HUES64 (cell line): ENCODE data around the gene THSD4.

ENCODE experiments used
- H3K27ac ChIP-seq: 2 replicates; pipeline ENCODE4 v1.7.0; 2013; ENCODE audit warnings: low read depth, low read length, inconsistent platforms
- H3K27me3 ChIP-seq: 2 replicates; pipeline ENCODE4 v1.6.1; 2013; ENCODE audit warnings: mild to moderate bottlenecking, low read length; ENCODE audit not compliant: insufficient read depth
- H3K36me3 ChIP-seq: 2 replicates; pipeline ENCODE4 v1.6.1; 2013; ENCODE audit warnings: mild to moderate bottlenecking, low read length; ENCODE audit not compliant: insufficient read depth
- H3K4me1 ChIP-seq: 2 replicates; pipeline ENCODE4 v1.6.1; 2013; ENCODE audit warnings: mild to moderate bottlenecking, low read length, moderate library complexity; ENCODE audit not compliant: insufficient read depth
- H3K4me3 ChIP-seq: 2 replicates; pipeline ENCODE4 v1.5.1; 2013; ENCODE audit warnings: mild to moderate bottlenecking, low read length, moderate library complexity
- H3K9ac ChIP-seq: 2 replicates; pipeline ENCODE4 v1.6.1; 2013; ENCODE audit warnings: mild to moderate bottlenecking, low read depth, low read length
- H3K9me3 ChIP-seq: 2 replicates; pipeline ENCODE4 v1.6.1; 2013; ENCODE audit warnings: low read depth, low read length; ENCODE audit not compliant: insufficient read depth
- WGBS: fragments of 150-250, 120-280 bp; methylation state at CpG from one replicate; pipeline ENCODE4 v1.1.7; 2013; ENCODE audit warnings: missing lambda C conversion rate; 5-methylcytosine and 5-hydroxymethylcytosine counted together

Gene THSD4

DNA sequence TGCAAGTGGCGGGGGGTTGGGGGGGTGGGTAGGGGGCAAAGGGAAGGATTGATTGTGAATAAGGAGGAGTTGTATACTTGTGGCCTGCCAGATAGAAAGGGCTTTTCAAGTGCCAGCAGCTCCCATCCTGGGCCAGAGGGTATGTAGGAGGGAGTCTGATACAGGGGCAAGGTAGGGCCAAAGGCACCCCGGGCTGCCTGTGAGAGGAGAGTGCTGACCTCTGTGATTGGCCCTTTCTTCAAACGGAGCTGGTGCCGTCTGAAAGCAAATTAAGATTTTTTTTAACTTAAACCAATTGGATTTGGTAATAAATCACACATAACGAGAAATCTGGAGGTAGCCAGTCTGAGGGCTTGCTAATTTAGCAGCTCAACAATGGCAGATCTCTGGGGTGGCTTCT is 229.9 kb downstream of the THSD4 start:
- Histone ChIP-seq H3K4me3 (no peak overlapping the region), H3K9me3 (no peaks in the 10 kb centered on the region), H3K27me3 (no peaks in the 10 kb centered on the region), H3K9ac (no peak overlapping the region), H3K36me3 (no peaks in the 10 kb centered on the region), H3K27ac (no peak overlapping the region), H3K4me1 (peaks cover 14% of the 10 kb centered on the region; the same call in 1 of the 2 replicates)
- 63% methylated on average over 5 of the region's 5 CpGs for WGBS

DNA sequence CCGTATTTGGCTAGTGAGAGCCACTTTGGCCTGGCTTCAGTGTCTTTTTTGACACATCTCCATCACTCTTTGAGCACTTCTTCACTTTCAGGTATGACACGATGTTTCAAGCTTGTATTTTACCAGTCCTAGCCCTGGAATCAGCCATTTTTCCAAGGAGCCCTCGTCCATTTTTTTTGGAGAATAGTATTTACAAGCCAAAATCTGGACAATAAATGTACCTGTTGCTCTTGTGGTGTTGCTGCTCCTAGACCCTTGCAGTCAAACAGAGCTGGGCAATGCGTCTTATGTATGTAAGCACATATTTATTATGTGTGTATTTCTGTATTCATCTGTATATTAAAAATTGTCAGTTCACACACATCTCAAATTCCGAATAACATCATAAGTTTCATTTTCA is 231.2 kb downstream of the THSD4 start:
- Histone ChIP-seq H3K4me1 (peaks cover 16% of the 10 kb centered on the region; the same call in 1 of the 2 replicates), H3K27me3 (no peaks in the 10 kb centered on the region), H3K4me3 (no peak overlapping the region), H3K9ac (no peak overlapping the region), H3K36me3 (no peaks in the 10 kb centered on the region), H3K9me3 (no peaks in the 10 kb centered on the region), H3K27ac (no peak overlapping the region)
- 97% methylated on average over 4 of the region's 5 CpGs for WGBS

DNA sequence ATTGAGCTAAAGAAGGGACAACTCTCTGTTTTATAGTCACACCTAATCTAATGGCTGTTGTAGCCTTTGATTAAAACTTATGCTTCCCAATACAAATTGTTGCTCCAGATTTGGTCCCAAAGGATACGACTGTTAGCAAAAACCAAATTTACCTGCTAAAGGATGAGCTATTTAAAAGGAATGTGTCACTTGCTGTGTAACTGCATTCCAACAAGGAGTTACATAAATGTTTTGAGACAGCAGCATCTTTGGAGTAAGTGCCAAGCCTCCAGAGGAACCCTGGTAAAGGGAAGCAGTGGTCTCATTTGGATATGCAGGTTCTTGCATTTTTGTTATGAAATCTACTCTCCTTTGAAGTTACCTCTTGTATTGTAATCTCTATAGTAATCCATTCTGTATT is 233.3 kb downstream of the THSD4 start:
- H3K27me3 ChIP-seq = no peaks in the 10 kb centered on the region
- no peak overlapping the region for H3K27ac ChIP-seq
- no peaks in the 10 kb centered on the region for H3K36me3 ChIP-seq
- H3K4me3 ChIP-seq = no peak overlapping the region
- peaks cover 16% of the 10 kb centered on the region; the same call in 1 of the 2 replicates for H3K4me1 ChIP-seq
- H3K9me3 ChIP-seq = no peaks in the 10 kb centered on the region
- 92% methylated on average over 1 of the region's 1 CpG for WGBS
- no peak overlapping the region for H3K9ac ChIP-seq

DNA sequence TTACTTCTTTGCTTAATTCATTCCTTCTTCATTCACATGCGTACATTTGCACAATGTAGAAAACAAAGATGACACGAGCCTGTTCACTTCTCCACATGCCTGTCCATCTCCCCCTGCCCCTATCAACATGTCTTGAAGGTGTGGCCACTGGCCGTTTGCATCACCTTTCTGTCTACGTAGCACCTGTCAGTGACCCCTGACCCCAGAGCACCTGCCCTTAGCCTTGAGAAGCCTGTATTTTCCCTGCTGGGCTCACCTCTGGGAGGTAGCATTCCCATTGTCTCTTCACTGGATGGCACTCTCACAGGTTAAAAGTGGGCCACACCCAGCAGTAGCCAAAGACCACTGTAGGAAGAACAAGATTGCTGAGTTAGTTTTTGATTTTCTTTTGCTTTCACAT is 234.1 kb downstream of the THSD4 start:
- Histone ChIP-seq H3K9me3 (no peaks in the 10 kb centered on the region), H3K36me3 (no peaks in the 10 kb centered on the region), H3K4me1 (peaks cover 16% of the 10 kb centered on the region; the same call in 1 of the 2 replicates), H3K27ac (no peak overlapping the region), H3K4me3 (no peak overlapping the region), H3K9ac (no peak overlapping the region), H3K27me3 (no peaks in the 10 kb centered on the region)
- 89% methylated on average over 4 of the region's 4 CpGs for WGBS

DNA sequence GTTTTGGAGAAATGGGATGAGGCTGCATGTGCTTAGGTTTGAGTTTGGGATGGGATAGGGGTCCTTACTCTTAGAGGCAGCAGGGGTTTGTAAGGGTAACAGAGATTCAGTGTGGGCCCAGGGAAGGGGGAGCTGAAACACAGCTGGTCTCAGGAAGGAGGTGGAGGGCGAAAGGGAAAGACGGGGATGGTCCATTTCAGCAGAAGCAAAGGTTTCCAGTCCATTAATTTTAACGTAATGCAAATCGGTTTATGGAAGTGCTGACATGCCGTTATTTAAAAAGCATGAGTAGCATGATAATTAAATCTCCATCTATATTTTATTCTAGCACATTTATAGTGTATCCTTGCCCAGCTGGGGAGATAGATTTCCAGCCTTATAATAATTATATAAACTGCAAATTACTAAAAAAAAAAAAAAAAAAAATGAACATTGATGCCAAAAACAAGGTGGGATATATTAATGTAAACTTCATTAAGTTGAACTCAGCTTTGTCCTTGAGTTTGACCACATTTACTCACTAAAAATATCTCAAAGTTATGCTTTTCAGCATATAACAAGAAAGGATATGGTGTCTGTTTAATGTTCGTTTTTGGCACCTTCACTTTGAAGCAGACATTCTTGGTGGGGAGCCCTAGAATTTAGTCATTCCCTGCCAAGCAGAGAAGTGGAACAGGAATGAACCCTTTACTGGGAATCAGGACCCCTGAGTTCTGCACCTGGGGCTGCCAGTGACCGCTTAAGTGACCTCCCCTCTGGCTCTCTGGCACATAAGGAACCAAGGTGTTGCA is 234.7 kb downstream of the THSD4 start:
- no peak overlapping the region for H3K27ac ChIP-seq
- no peaks in the 10 kb centered on the region for H3K36me3 ChIP-seq
- 93% methylated on average over 6 of the region's 7 CpGs for WGBS
- peaks cover 16% of the 10 kb centered on the region; the same call in 1 of the 2 replicates for H3K4me1 ChIP-seq
- H3K27me3 ChIP-seq = no peaks in the 10 kb centered on the region
- H3K9me3 ChIP-seq = no peaks in the 10 kb centered on the region
- no peak overlapping the region for H3K9ac ChIP-seq
- no peak overlapping the region for H3K4me3 ChIP-seq

DNA sequence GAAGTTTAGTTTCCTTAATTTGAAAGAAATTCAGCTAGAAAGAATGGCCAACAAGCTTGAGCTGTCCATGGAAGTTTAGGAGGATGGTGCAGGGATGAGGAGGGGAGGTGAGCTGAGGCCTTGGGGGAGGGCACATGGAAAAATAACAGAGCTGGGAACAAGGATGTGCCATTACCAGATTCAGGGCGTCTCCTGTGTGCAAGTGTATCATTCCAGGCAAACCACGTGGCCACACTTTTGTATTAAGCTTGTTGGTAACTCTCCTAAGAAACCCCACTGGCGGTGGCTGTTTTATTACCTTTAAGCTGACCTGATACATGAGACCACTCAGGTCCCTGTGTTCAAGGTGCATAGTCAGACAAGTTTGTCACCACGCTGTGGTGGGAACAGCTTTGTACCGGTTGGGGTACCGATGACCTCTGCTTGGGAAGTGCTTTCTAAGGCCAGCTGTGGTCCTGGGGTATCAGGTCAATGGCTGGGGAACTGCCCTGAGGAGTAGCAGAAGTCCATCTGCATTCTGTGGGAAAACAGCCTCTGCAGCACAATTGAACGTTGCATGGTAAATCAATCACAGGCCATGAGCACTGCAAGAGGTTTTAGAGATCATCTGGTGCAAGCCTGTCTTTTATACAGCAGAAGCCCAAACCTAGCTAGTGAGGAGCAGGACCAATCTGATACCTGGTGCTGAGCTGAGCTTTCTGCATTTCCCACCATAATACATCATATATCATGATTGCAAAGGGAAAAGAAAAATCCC is 235.5 kb downstream of the THSD4 start:
- H3K4me1 ChIP-seq = peaks cover 10% of the 10 kb centered on the region; the same call in 1 of the 2 replicates
- H3K36me3 ChIP-seq = no peaks in the 10 kb centered on the region
- no peak overlapping the region for H3K27ac ChIP-seq
- H3K9ac ChIP-seq = no peak overlapping the region
- H3K9me3 ChIP-seq = no peaks in the 10 kb centered on the region
- 93% methylated on average over 7 of the region's 7 CpGs for WGBS
- H3K4me3 ChIP-seq = no peak overlapping the region
- no peaks in the 10 kb centered on the region for H3K27me3 ChIP-seq

DNA sequence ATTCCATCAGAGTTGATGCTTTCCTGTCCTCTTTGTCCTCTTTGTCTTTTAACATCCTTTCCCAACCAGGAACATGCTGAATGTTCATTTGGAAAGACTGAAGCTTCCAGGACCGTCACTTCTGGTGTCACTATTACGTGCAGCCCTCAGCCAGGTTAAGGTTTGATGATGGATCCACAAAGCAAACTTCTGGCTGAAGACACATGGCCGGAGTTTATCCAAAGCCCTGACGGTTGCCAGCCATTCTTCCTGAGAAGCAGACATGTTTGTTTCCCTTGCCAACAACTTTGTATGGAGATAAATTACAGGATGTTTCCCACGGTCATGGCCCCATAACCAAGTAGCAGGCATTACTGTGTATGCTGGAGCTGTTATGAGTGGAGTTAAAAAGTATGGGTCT is 236.9 kb downstream of the THSD4 start:
- H3K36me3 ChIP-seq = no peaks in the 10 kb centered on the region
- 95% methylated on average over 5 of the region's 5 CpGs for WGBS
- no peak overlapping the region for H3K4me3 ChIP-seq
- H3K9me3 ChIP-seq = no peaks in the 10 kb centered on the region
- no peaks in the 10 kb centered on the region for H3K27me3 ChIP-seq
- H3K4me1 ChIP-seq = peaks cover 10% of the 10 kb centered on the region; the same call in 1 of the 2 replicates
- H3K27ac ChIP-seq = no peak overlapping the region
- no peak overlapping the region for H3K9ac ChIP-seq

DNA sequence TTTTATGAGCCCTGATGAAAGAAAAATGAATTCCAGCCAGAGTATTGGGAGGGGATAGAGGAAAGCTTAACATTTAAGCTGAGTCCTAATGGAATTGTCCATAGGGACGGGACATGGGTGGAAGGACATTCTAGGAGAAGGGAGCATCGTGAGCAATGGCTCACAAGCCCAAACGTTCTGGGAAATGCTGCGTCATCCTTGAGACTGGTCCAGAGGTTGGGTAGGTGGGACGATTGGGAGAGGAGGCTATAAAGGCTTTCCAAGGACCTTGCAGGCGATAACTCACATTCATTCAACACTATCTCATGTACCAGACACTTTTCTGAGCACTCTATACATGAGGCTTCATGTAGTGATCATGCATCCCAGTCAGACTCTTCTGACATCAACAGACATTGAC is 237.5 kb downstream of the THSD4 start:
- Histone ChIP-seq H3K4me3 (no peak overlapping the region), H3K4me1 (peaks cover 10% of the 10 kb centered on the region; the same call in 1 of the 2 replicates), H3K9ac (no peak overlapping the region), H3K36me3 (no peaks in the 10 kb centered on the region), H3K27me3 (no peaks in the 10 kb centered on the region), H3K27ac (no peak overlapping the region), H3K9me3 (no peaks in the 10 kb centered on the region)
- WGBS = 95% methylated on average over 5 of the region's 6 CpGs

DNA sequence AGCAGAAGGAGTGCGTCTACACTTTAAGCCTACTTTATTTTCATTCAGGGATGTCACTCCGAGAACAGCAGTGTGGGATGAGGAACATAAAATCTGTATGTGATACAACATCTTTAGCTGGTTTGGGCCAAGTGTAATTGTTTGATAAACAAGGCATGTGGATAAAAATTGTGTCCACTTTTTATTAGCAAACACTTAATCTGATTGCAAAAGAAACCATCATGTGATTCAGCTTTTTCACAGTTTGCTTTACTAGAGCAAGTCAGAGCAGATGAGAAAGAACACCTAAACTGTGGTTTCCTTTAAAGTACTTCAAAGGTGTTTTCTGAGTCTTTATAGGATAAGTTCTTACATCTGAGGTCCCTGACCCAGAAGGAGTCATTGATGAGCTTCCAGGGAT is 237.9 kb downstream of the THSD4 start:
- H3K27me3 ChIP-seq = no peaks in the 10 kb centered on the region
- no peaks in the 10 kb centered on the region for H3K9me3 ChIP-seq
- H3K4me3 ChIP-seq = no peak overlapping the region
- no peak overlapping the region for H3K9ac ChIP-seq
- H3K36me3 ChIP-seq = no peaks in the 10 kb centered on the region
- H3K4me1 ChIP-seq = peaks cover 9% of the 10 kb centered on the region; the same call in 1 of the 2 replicates
- H3K27ac ChIP-seq = no peak overlapping the region
- 97% methylated on average over 2 of the region's 2 CpGs for WGBS

DNA sequence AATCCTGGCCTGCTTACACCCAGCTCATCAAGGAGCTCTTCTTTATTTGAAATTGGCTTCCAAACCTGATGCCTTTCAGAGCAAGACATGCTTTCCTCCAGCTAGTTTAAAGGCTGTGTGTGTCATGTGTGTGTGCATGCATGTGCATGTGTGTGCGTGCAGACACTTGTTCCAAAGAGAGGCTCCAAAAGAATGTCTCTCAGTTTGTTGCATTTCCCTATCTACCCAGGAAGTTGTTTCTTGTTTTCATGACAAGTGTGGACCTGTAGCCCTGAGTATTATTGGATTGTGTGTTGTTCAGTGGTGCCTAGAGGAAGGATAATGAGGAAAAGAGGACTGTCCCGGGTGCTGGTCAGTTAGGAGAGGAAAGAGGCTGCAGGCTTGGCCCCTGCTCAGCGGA is 240.0 kb downstream of the THSD4 start:
- no peak overlapping the region for H3K9ac ChIP-seq
- no peaks in the 10 kb centered on the region for H3K27me3 ChIP-seq
- H3K27ac ChIP-seq = no peak overlapping the region
- no peak overlapping the region for H3K4me3 ChIP-seq
- H3K36me3 ChIP-seq = no peaks in the 10 kb centered on the region
- 0 out of 2 replicates have a peak, but pooled peaks cover 2% of the 10 kb centered on the region for H3K4me1 ChIP-seq
- no peaks in the 10 kb centered on the region for H3K9me3 ChIP-seq
- WGBS = 91% methylated on average over 3 of the region's 3 CpGs

DNA sequence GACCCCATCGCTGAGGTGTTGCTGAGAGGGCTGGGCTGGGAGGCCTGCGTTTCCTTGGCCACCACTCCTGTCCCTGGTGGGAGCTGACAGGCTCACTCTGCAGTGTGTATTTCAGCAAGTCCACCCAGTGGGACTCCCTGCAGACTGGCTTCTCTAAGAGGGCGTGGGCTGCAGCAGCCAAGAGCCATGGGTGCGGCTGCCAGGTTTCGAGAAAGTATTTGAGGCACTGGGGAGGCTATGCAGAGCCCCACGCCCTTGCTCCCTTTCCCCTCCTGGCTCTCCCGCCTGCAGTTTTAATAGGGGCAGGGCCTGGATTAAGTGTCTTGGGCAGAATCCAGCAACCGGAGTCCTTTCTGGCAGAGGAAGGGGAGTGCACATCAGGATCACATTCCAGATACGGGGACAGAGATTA is 242.1 kb downstream of the THSD4 start:
- H3K4me3 ChIP-seq = no peak overlapping the region
- no peak overlapping the region for H3K9ac ChIP-seq
- no peaks in the 10 kb centered on the region for H3K27me3 ChIP-seq
- H3K36me3 ChIP-seq = no peaks in the 10 kb centered on the region
- WGBS = 83% methylated on average over 9 of the region's 9 CpGs
- peaks cover 1% of the 10 kb centered on the region for H3K4me1 ChIP-seq
- H3K9me3 ChIP-seq = no peaks in the 10 kb centered on the region
- no peak overlapping the region for H3K27ac ChIP-seq
